Upper lobe of left lung (tissue), 6 donors: ENCODE results near the gene SNX32. TPM values are rescaled to one million over a fixed set of nuclear protein-coding genes. Genes with fewer than 3 reads are reported as not detected.

Experiments
- ATAC-seq, 2 donors: fragments of 200-7000 bp; cut with Tn5 transposase; one replicate each; pipeline ENCODE4 v1.9.1; 2022; ENCODE audit warnings: mild to moderate bottlenecking in 2 of 2, moderate library complexity in 2 of 2; ENCODE audit not compliant: low FRiP score in 2 of 2
- DNase-seq, 2 donors: peaks; one replicate each; pipeline ENCODE4 v3.0.0-alpha.2; 2019 to 2020
- H3K27ac ChIP-seq, 4 donors: fragments of 200-600 bp; sonication (generic); one replicate each; pipeline ENCODE4 v1.5.1; 2016 to 2019
- H3K27me3 ChIP-seq, 4 donors: fragments of 200-600 bp; sonication (generic); one replicate each; pipeline ENCODE4 v1.5.1; 2017 to 2019
- H3K36me3 ChIP-seq, 4 donors: fragments of 200-600 bp; sonication (generic); one replicate each; pipeline ENCODE4 v1.5.1; 2016 to 2019
- H3K4me1 ChIP-seq, 4 donors: fragments of 200-600 bp; sonication (generic); one replicate each; pipeline ENCODE4 v1.5.1; 2018 to 2019
- H3K4me3 ChIP-seq, 4 donors: fragments of 200-600 bp; sonication (generic); one replicate each; pipeline ENCODE4 v1.5.1; 2017 to 2019; ENCODE audit warnings: mild to moderate bottlenecking in 2 of 4, moderate library complexity in 1 of 4
- H3K9me3 ChIP-seq, 4 donors: fragments of 200-600 bp; sonication (generic); one replicate each; pipeline ENCODE4 v1.5.1; 2018 to 2019
- CTCF ChIP-seq, 6 experiments: fragments of 450-650 bp in 4 of 6; fragments of 200-600 bp in 2 of 6; sonication (generic) in 2 of 6; IDR thresholded peaks; one replicate each; pipeline ENCODE4 v1.5.1; 2016 to 2019; ENCODE audit warnings: antibody characterized with exemption in 6 of 6
- EP300 ChIP-seq, 4 donors: sonication (generic); formaldehyde crosslinking; IDR thresholded peaks; one replicate each; pipeline ENCODE4 v1.5.1; 2017; ENCODE audit warnings: antibody characterized with exemption in 4 of 4, control low read depth in 2 of 4
- POLR2A ChIP-seq, 4 donors: fragments of 450-650 bp; IDR thresholded peaks; one replicate each; pipeline ENCODE4 v1.5.1; 2016 to 2017; ENCODE audit warnings: antibody characterized with exemption in 4 of 4, mild to moderate bottlenecking in 2 of 4
- POLR2AphosphoS5 ChIP-seq, 2 donors: sonication (generic); formaldehyde crosslinking; IDR thresholded peaks; one replicate each; pipeline ENCODE4 v1.5.1; 2017; ENCODE audit warnings: antibody characterized with exemption in 2 of 2
- WGBS, 2 donors: methylation state at CpG; one replicate each; pipeline ENCODE4 v1.1.5; 2017 to 2018; 5-methylcytosine and 5-hydroxymethylcytosine counted together
- total RNA-seq, 6 donors: library from RNA; depleted of rRNA in 4 of 6; stranded (reverse); fragments of >200 nt in 4 of 6; gene quantifications; one replicate each; pipeline versions ENCODE4 v1.1.0 to v1.2.1, GENCODE V29; 2016 to 2021
- donor health status: DM: no; HTN: no; CAD: no; lungs with moderate emphysema.
- donor health status: DM: no; HTN: yes; CAD: no; lungs with severe emphysema.

SNX32 gene
- total RNA-seq, 6 donors from 2014 or later, result 0.37 to 0.69 TPM; not detected in 4

GRCh38 chr11:65811764-65812475 is 21.8 kb upstream of the SNX32 start:
- peak in 1 of 2 donors; percentile 79 for DNase-seq
- H3K36me3 ChIP-seq, result no peaks in the 10 kb centered on the region
- H3K27me3 ChIP-seq, result no peaks in the 10 kb centered on the region
- peak overlapping the region in 1 of 4 donors; percentile 49 for H3K27ac ChIP-seq
- 71 to 77% methylated on average over 16 to 19 of the region's 19 CpGs for WGBS, 2 donors
- peak in 1 of 2 donors; percentile 66 for ATAC-seq
- H3K4me3 ChIP-seq, result no peak overlapping the region
- TF ChIP-seq POLR2A (IDR thresholded peaks at IDR 0.05), result no peak
- no peak for TF ChIP-seq EP300 (IDR thresholded peaks at IDR 0.05)
- TF ChIP-seq POLR2AphosphoS5 (IDR thresholded peaks at IDR 0.05), result no peak
- TF ChIP-seq CTCF (IDR thresholded peaks at IDR 0.05), result no peak
- peaks cover 1 to 24% (median 13%) of the 10 kb centered on the region in 4 donors for H3K4me1 ChIP-seq
- H3K9me3 ChIP-seq, result no peaks in the 10 kb centered on the region

GRCh38 chr11:65814131-65814985 is 19.4 kb upstream of the SNX32 start:
- Histone ChIP-seq H3K9me3 (no peaks in the 10 kb centered on the region), H3K27me3 (no peaks in the 10 kb centered on the region), H3K4me3 (no peak overlapping the region), H3K36me3 (no peaks in the 10 kb centered on the region), H3K4me1 (peaks cover 9 to 36% (median 21%) of the 10 kb centered on the region in 4 donors), H3K27ac (peak overlapping the region in 2 of 4 donors; percentile 32 to 41)
- peak; percentile 41 to 51 for ATAC-seq
- WGBS, 2 donors, result 62 to 64% methylated on average over 17 to 18 of the region's 18 CpGs
- peak in 1 of 4 donors; percentile 14 for TF ChIP-seq POLR2A (IDR thresholded peaks at IDR 0.05)
- TF ChIP-seq CTCF (IDR thresholded peaks at IDR 0.05), result no peak
- TF ChIP-seq EP300 (IDR thresholded peaks at IDR 0.05), result peak in 1 of 4 donors; percentile 86
- TF ChIP-seq POLR2AphosphoS5 (IDR thresholded peaks at IDR 0.05), result peak in 1 of 2 donors; percentile 51
- DNase-seq, result peak in 1 of 2 donors; percentile 78

GRCh38 chr11:65814986-65815565 is 18.7 kb upstream of the SNX32 start:
- no peak overlapping the region for H3K4me3 ChIP-seq
- TF ChIP-seq POLR2AphosphoS5 (IDR thresholded peaks at IDR 0.05) (no peak), CTCF (IDR thresholded peaks at IDR 0.05) (no peak), POLR2A (IDR thresholded peaks at IDR 0.05) (no peak), EP300 (IDR thresholded peaks at IDR 0.05) (no peak)
- peak overlapping the region in 2 of 4 donors; percentile 32 to 41 for H3K27ac ChIP-seq
- H3K36me3 ChIP-seq, result no peaks in the 10 kb centered on the region
- no peak for DNase-seq
- H3K27me3 ChIP-seq, result no peaks in the 10 kb centered on the region
- peaks cover 9 to 36% (median 21%) of the 10 kb centered on the region in 4 donors for H3K4me1 ChIP-seq
- no peaks in the 10 kb centered on the region for H3K9me3 ChIP-seq
- WGBS, 2 donors, result 87 to 91% methylated on average over 16 of the region's 16 CpGs
- no peak for ATAC-seq

GRCh38 chr11:65816696-65817095 is 17.1 kb upstream of the SNX32 start:
- peaks cover 9 to 33% (median 21%) of the 10 kb centered on the region in 4 donors for H3K4me1 ChIP-seq
- DNase-seq (no peak), ATAC-seq (no peak)
- TF ChIP-seq POLR2AphosphoS5 (IDR thresholded peaks at IDR 0.05) (no peak), CTCF (IDR thresholded peaks at IDR 0.05) (no peak), POLR2A (IDR thresholded peaks at IDR 0.05) (no peak), EP300 (IDR thresholded peaks at IDR 0.05) (no peak)
- peak overlapping the region in 2 of 4 donors; percentile 80 to 87 for H3K27ac ChIP-seq
- H3K36me3 ChIP-seq, result no peaks in the 10 kb centered on the region
- H3K4me3 ChIP-seq, result peak overlapping the region in 1 of 4 donors; percentile 66
- WGBS, 2 donors, result 88 to 91% methylated on average over 3 of the region's 3 CpGs
- H3K9me3 ChIP-seq, result no peaks in the 10 kb centered on the region
- no peaks in the 10 kb centered on the region for H3K27me3 ChIP-seq
